HG02885 (cell line): Measurements from ENCODE around the gene TMEM43.
"Not testable (repeated sequence)": the region's sequence is repeated elsewhere in the genome, so short reads cannot be mapped to it uniquely, and the experiment has no call there.

Experiments
- ATAC-seq: cut with Tn5 transposase; IDR thresholded peaks from one replicate; pipeline ENCODE4 v1.9.1; 2021; ENCODE audit warnings: mild to moderate bottlenecking; ENCODE audit not compliant: unreplicated experiment, poor library complexity

Gene TMEM43, protein sequence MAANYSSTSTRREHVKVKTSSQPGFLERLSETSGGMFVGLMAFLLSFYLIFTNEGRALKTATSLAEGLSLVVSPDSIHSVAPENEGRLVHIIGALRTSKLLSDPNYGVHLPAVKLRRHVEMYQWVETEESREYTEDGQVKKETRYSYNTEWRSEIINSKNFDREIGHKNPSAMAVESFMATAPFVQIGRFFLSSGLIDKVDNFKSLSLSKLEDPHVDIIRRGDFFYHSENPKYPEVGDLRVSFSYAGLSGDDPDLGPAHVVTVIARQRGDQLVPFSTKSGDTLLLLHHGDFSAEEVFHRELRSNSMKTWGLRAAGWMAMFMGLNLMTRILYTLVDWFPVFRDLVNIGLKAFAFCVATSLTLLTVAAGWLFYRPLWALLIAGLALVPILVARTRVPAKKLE

GRCh38 chr3:14124615-14125192 lies at the start of gene TMEM43, which contains the start of gene CHCHD4:
TSS of gene TMEM43 (plus strand) at chr3:14125052. CDS start at chr3:14125194, 142 bp downstream.
TSS of gene CHCHD4 (minus strand) at chr3:14124870. CDS start at chr3:14124676, 194 bp downstream.
- peak; percentile 81 for ATAC-seq

- ATAC-seq: not testable (repeated sequence)
Observed at GRCh38 chr3:14075233-14075632, 49.6 kb upstream of the TMEM43 start.

- no peak for ATAC-seq
Observed at GRCh38 chr3:14077310-14077709, 47.5 kb upstream of the TMEM43 start.

DNA sequence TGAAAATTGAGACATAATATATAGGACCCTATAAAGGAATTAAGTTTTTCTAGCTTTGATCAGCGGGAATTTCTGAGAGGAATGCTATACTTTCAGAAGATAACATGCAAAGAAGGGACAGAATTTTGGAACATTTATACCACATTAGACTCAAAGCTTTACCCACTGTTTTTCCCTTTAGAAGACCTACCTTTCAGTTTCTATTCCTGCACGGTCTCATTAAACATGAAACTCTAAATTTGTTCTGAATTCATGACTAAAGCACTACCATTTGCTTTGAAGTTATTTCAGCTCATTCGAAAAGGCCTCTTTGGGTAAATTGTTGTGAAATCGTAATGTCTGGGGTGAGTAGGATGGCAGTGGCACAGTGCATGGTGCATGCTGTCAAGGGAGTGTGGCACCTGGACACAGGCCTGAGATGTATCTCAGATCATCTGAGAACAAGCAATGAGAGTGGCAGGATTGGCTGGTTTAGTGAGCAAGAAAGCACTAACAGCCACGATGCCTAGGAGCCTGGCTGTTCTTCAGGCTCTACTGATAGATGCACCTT lies 42.7 kb upstream of the TMEM43 start:
- ATAC-seq: no peak

GRCh38 chr3:14087461-14087860 lies 37.4 kb upstream of the TMEM43 start:
- not testable (repeated sequence) for ATAC-seq

DNA sequence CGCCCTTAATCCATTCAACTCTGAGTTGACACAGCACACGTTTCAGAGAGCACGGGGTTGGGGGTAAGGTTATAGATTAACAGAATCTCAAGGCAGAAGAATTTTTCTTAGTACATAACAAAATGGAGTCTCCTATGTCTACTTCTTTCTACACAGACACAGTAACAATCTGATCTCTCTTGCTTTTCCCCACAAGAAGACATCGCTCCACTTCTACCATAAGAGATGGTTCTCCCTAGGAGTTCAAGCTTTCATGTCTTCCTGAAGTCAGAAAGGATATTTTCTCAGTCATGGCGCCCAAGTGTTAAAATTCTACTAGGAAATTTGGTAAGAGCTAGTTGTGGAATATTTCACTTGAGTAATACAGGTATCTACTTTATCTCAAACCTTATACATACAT lies 32.9 kb upstream of the TMEM43 start:
- not testable (repeated sequence) for ATAC-seq

DNA sequence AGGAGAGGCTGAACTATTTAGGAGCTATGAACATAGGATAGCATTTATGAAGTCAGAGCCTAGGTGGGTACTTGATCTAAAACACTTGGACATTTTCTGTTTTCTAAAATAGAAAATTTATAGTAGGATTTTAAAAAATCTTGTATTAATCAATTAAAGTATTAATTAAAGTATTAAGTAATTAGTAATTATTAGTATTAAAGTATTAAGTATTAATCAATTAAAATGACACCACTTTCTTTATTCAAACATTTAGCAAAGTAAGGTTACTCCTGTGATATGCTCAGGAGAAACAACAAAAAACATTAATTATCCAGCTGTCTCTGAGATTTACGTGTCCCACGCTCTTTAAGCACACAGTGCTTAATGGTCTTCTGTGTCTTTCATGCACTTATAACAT lies 32.4 kb upstream of the TMEM43 start:
- ATAC-seq: no peak

- ATAC-seq: no peak
Observed at GRCh38 chr3:14093831-14094230, 31.0 kb upstream of the TMEM43 start.

DNA sequence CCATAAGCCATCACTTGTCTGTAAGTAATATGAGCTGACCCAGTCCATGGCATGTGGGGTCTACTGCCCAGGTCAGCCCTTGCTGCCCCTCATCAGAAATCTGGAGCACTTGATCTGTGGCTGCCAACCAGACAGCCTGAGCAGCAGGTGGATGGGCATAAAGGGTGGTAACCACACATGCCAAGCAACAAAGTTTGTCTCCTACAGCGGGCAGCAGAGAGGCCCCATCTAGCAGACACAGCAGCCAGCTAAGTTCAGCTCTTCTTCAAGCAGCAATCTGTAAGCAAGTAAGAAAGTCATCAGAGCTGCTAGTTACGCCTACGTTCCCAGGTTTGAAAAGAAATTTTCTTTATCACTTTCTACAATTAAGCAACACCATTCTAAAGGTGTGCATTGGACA lies 28.1 kb upstream of the TMEM43 start:
- no peak for ATAC-seq

DNA sequence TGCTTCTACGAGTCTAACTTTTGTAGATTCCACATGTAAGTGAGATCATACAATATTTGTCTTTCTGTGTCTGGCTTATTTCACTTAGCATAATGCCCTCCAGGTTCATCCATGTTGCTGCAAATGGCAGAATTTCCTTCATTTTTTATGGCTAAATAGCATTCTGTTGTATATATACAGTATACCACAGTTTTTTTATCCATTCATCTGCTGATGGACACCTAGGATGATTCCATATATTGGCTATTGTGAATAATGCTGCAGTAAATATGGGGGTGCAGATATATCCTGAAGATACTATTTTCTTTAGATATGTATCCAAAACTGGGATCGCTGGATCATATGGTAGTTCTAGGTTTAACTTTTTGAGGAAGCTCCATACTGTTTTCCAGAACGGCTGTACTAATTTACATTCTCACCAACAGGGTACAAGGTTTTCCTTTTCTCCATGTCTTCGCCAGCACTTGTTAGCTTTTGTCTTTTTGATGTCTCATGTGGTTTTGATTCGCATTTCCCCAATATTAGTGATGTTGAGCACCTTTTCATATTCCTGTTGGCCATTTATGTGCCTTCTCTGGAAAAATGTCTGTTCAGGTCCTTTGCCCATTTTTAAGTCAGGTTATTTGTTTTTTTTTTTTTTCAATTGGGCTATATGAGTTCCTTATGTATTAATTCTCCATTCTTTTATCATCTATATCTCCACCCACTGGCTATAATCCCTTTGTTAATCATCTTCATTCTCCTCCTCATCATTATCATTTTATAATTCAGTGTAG lies 27.0 kb upstream of the TMEM43 start:
- no peak for ATAC-seq

- not testable (repeated sequence) for ATAC-seq
Observed at GRCh38 chr3:14109821-14110220, 15.0 kb upstream of the TMEM43 start.

GRCh38 chr3:14110699-14111098 lies 14.2 kb upstream of the TMEM43 start:
- no peak for ATAC-seq

DNA sequence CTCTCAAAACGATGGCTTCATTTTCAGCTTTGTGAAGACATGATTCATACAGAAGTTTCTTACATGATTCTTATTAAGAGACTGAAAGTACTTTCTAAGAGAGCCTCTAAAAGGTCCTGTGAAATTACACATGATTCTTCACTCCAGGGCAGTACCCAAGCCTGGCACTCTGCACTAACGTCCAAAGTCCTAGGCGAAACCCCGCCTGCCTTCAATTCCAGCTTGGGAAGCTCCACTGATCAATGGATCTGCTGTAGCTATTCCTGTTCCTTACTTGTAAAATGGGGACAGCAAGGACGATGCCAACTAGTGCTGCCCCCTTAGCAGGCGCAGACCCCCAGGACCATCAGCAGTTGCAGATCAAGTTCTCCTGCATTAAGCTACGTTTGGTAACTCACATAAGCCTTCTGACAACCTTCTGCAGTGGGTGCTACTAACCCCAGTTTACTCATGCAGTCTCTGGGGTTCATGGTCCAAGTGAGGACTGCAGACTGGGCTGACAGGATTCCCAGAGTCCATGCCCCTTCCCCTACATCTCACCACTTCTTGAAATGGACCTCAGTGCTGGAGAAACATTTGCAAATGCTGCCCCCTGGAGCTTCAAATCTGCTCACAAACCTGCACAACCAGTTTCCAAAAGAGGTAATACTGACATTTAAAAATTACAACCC lies 10.8 kb upstream of the TMEM43 start:
- no peak for ATAC-seq

DNA sequence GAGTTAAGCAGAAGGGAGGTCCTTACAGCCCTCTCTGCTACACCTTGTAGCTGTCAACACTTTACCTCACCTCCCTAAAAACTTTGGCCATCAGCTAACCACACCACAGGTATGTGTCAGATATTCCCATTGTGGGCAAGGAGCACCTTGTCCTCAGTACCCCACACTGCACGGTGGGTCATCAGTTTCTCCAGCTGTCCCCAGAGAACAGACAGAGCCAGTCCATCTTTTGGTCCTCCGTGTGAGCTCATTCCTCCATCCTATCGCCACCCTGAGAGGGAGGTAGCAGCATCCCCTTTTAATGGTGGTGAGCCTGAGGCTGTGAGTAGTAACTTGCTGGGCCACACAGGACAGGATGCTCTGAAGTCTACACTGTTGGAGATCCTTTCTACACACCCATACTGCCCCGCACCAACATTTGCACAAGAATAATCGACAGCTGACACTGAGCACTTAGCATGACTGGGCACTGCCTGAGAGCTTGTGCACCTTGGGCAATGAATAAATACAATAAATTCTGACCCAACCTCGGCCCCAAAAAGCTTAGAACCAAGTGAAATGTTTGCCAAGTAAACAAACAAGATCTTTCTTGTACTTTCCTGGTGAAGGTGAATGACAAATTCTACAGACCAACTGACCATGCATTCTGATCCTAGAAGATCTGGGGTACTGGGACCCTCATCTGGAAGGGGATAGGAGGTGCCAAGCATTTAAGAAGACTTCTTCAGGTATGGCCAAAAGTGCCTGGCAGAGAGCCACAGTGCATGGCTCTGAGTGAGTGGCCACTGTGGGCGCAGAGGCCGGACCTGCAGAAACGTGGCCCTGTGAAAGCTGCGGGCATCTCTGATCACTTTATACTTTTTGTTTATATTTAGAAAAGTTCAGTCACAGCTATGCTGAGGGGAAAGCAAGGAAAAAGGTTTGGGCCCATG lies 7.1 kb upstream of the TMEM43 start:
- no peak for ATAC-seq

- ATAC-seq: no peak
Observed at GRCh38 chr3:14118400-14119381, 6.2 kb upstream of the TMEM43 start.

GRCh38 chr3:14119651-14120050 lies 5.2 kb upstream of the TMEM43 start:
- ATAC-seq: no peak

DNA sequence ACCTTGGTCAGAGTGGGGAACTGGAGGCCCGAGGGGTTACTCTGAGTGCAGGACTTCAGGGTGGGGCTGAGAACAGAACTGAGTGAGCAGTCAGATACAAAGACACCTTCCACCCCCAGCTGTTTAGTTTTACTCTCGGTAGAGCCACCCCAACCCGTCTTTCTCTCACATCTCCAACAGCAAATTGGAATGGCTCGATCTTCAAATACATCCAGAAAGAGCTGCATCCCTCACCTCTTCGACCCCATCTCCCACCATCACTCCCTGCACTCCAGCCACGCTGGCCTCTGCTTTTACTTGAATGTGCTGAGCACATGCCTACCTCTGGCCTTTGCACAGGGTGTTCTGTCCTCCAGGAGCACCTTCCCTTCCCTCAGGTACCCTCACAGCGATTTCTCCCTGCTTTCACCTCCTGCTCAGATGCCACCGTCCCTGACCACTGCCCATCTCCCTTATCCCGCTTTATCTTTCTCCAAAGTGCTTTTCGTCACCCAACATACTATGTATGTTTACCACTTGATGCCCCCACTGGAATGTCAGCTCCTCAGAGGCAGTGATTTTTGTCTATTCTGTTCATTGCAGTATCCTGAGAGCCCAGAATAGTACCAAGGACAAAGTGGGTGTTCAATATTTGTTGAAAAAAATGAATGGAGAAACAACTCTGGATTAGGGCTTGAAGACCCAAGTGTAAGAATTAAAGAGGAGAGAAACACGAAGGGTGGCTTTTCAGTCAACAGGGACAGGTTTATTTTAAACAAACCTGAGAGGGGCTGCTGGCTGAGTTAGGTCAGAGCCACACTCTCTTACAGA lies 4.5 kb upstream of the TMEM43 start:
- ATAC-seq: no peak
